Neural progenitor cell (in vitro differentiated cells): ENCODE measurements around the gene SPTBN4.

Experiments
- EZH2 ChIP-seq: fragments of 200-600 bp; sonication (generic); IDR thresholded peaks from 2 replicates; pipeline ENCODE4 v1.6.1; 2017; ENCODE audit warnings: antibody characterized with exemption, mild to moderate bottlenecking, moderate library complexity
- EZH2phosphoT487 ChIP-seq: fragments of 200-600 bp; sonication (generic); IDR thresholded peaks from 2 replicates; pipeline ENCODE4 v1.6.1; 2017; ENCODE audit warnings: antibody characterized with exemption
- TF ChIP-seq, protein P1 (sequence below): fragments of 200-600 bp; sonication (generic); IDR thresholded peaks from 2 replicates; pipeline ENCODE4 v1.5.1; 2017; ENCODE audit warnings: antibody characterized with exemption, mild to moderate bottlenecking

DNA sequence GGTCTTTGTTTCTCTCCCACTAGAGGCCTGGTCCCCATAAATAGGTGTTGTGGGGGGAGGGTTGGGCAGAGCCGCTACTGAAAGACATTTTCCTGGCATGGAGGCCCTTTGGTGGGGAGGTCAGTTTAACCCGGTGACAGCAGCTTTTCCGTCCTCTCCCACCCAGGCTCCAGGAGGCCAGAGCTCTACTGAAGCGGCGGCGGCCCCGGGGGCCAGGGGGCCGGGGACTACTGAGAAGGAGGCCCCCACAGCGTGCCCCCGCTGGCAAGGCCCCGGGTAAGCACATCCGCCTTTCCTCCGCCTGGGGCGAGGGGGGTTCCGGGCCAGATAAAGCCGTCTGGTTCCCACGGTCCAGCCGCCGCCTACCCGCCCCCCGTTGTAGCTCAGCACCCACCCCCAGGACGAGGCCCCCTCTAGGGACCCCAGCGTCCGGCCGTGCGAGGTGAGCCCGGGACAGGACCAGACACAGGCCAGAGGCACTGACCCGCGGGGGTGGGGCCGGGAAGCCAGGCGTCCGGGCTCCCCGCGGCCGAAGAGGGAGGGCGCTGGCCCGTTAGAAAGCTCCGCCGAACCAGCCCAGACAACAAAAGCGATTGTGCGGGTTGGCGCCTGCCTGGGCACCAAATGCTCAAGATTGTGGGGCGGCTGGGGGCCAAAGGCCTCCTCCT is 133.2 kb downstream of the SPTBN4 start:
- TF ChIP-seq, protein P1, sequence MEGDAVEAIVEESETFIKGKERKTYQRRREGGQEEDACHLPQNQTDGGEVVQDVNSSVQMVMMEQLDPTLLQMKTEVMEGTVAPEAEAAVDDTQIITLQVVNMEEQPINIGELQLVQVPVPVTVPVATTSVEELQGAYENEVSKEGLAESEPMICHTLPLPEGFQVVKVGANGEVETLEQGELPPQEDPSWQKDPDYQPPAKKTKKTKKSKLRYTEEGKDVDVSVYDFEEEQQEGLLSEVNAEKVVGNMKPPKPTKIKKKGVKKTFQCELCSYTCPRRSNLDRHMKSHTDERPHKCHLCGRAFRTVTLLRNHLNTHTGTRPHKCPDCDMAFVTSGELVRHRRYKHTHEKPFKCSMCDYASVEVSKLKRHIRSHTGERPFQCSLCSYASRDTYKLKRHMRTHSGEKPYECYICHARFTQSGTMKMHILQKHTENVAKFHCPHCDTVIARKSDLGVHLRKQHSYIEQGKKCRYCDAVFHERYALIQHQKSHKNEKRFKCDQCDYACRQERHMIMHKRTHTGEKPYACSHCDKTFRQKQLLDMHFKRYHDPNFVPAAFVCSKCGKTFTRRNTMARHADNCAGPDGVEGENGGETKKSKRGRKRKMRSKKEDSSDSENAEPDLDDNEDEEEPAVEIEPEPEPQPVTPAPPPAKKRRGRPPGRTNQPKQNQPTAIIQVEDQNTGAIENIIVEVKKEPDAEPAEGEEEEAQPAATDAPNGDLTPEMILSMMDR: no peak
- TF ChIP-seq EZH2 (no peak), EZH2phosphoT487 (peak; percentile 29)
